ENCODE measurements around the gene PACS2.
"Not testable (repeated sequence)": the region's sequence is repeated elsewhere in the genome, so short reads cannot be mapped to it uniquely, and the experiment has no call there.

The PACS2 gene

GRCh38 chr14:105290621-105291346 lies 23.8 kb upstream of the PACS2 start:
- peak; percentile 39 for DNase-seq

DNA sequence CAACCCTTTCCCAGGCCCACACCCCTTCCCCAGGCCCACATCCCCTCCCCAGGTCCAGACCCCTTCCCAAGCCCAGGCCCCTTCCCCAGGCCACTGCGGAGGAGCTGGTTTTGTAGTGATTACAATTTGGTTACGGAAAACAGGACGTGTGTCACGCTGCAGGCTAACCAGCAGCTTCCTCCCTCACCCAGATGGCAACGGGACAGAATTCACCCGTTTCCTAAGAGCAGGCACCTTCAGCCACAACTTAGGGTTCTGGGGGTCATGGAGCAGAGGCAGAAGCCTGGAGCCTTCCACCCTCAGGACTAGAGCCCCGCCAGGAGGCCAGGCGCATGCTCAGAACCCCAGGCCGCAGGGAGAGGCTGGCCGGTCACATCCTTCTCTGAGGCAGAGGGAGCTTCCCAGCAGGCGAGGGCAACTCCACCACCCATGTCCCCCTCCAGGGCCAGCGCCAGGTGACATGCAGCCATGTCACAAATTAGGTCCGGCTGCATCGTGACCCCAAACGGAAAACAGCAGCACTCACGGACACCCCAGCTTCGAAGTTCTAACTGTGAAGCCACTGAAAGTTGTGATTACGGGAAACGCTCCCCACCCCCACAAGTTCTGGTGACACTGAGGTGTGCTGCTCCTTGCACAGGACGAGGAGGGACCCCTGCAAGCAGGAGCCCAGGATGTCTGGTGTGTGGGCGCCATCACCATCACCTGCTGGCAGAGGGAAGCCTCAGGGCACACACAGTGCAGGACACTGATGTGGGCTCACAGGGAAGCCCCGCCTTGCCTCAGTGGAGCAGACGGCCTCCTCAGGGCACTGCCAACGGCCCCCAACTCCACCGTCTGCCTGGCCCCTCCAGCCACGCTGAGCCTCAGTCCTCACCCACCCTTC lies 21.5 kb upstream of the PACS2 start:
- DNase-seq: peak; percentile 73

- peak; percentile 83 for DNase-seq
Observed at GRCh38 chr14:105294142-105294597, 20.4 kb upstream of the PACS2 start.

- not testable (repeated sequence) for DNase-seq
Observed at GRCh38 chr14:105297311-105297710, 17.2 kb upstream of the PACS2 start.

- DNase-seq: peak; percentile 28
Observed at GRCh38 chr14:105299654-105300541, 14.7 kb upstream of the PACS2 start.

DNA sequence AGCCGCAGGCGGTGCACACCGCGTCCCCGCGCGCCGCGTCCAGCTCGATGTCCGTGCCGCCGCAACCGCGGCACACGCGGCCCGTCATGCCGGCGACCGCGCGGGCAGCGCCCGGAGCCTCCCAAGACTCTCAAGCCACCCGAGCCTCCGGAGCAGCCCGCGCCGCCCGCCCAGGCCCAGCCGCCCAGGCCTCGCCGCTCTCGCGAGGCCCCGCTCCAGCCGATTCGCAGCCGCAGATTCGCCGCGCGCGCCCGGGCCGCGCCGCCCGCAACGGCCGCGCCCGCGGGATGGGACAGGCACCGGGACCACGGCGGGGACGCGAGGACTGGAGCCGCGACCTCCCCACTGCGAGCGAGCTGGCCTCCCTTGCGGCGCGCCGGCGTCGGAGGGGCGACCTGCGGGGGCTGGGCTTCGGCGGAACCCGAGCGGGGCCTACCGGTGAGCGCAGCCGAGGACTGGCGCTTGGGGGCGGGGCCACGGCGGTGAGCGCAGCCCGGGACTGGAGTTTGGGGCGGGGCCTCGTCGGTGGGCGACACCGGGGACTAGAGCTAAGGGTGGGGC lies 13.9 kb upstream of the PACS2 start, which contains the start of gene BRF1:
Gene BRF1 (minus strand): TSS at position 460 of the 561 bp plus-strand sequence. CDS start 372 bp downstream, at position 88.
- peak; percentile 97 for DNase-seq

DNA sequence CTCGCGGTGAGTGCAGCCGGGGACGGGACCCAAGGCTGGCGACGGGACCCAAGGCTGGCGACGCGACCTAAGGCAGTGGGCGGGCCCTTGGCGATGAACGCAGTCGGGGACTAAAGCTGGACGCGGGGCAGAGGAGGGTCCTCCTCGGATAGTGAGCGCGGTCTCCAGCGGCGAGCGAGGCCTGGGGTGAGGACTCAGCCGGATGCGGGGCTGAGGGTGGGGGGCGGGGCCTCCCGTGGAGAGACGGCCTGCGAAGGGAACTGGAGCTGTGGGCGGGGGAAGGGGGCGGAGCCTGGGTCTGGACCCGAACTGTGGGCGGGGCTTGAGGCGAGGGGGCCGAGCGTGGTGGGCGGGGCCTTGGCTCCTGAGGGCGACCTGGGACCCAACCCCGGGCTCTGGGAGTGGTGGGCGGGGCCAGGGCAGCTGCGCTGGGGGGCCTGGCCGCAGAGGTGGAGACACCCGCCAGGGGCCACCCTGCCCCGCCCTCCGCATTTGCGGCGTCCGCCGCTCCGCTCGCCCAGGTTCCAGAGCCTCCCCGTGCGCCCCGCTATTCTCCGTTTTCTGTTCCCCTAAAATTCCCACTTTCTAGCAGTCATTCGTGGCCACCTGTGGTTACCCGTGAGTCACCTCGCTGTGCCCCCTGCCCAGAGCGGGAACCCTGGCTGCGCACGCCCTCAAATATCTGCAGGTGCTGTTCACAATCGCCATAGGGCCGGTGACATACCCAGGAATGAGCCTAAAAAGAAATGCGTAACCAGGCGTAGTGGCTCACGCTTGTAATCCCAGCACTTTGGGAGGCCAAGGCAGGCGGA lies 13.2 kb upstream of the PACS2 start:
- DNase-seq: peak; percentile 99

GRCh38 chr14:105301915-105302249 lies 12.7 kb upstream of the PACS2 start:
- not testable (repeated sequence) for DNase-seq

- no peak for DNase-seq
Observed at GRCh38 chr14:105303949-105304348, 10.6 kb upstream of the PACS2 start.

DNA sequence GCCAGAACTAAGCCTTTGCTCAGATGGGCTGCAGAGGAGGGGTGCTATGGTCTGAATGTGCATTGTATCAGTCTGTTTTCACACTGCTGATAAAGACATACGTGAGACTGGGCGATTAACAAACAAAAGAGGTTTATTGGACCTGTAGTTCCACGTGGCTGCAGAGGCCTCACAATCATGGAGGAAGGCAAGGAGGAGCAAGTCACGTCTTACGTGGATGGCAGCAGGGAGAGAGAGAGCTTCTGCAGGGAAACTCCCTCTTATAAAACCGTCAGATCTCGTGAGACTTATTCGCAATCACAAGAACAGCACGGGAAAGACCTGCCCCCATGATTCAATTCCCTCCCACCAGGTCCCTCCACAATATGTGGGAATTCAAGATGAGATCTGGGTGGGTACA lies 10.0 kb upstream of the PACS2 start:
- no peak for DNase-seq

DNA sequence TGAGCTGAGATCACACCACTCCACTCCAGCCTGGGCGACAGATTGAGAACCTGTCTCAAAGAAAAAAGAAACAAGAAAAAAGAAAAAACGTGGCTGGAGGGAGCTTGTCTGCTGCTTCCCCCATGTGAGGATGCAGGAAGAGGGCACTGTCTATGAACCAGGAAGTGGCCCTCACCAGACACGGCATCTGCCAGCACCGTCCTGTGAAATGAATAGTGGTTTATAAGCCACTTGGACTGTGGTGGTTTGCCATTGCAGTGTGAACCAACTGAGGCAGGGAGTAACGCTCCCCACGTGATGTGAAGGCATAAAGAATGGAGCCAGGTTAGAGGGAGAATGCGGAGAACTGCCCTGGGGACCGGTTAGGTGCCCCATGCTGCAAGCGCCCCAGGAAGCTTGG lies 9.2 kb upstream of the PACS2 start:
- peak; percentile 21 for DNase-seq

DNA sequence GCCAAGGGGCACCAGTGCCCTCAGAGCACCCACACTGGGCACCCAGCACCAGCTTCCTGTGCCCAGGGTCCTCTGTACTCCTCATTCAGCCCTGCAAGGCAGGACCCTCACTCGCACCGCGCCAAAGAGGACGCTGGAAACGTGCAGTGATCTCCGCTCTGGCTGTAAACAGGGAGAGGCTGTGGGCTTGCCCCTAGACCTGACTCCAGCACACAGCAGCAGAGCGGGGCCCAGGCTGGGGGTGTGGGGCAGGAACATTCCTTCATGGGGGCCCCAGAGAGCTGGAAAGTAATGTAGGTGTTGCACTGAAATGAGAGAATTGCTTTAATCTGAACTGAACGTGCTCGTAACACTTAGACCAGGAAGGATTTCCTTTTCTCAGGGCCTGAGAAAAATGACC lies 8.8 kb upstream of the PACS2 start:
- no peak for DNase-seq

- DNase-seq: no peak
Observed at GRCh38 chr14:105307052-105307727, 7.4 kb upstream of the PACS2 start.

GRCh38 chr14:105309371-105309770 lies 5.2 kb upstream of the PACS2 start:
- no peak for DNase-seq

DNA sequence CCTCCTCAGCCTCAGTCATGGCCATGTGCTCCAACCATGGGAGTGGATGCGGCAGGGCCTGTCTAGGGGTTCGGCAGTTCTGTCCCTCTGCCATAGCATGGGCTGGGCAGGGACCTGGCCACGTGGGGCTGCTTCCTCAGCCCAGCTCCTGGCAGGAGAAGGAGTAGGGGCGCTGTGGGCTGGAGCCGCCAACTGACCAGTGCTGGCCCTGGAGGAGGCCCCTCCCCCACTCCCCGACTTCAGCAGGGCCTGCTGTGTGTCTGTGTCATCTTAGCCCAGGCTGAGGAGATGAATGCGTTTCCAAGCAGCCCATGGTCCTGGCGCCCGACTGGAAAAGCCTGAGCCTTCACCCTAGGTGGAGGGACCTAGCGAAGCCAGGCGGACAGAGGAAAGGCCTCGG lies 2.7 kb upstream of the PACS2 start:
- no peak for DNase-seq

DNA sequence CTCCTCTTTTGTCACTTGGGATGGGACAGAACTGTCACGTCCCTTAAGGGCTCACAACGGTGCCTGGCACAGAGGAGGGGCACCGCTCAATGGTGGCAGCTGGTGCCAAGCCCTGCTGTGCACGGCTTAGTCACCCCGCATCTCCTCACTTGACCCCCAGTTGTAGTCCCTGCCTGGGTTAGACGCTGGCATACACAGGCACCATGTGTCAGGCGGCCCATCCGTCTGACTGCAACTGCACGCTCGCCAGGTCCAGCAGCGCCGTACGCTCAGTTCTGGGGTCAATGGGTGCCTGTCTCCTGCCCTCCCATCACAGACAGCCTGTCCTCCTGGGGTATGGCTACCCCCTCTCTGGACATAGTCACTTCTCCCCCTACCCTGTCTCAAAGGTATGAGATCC lies 1.6 kb upstream of the PACS2 start:
- DNase-seq: no peak

DNA sequence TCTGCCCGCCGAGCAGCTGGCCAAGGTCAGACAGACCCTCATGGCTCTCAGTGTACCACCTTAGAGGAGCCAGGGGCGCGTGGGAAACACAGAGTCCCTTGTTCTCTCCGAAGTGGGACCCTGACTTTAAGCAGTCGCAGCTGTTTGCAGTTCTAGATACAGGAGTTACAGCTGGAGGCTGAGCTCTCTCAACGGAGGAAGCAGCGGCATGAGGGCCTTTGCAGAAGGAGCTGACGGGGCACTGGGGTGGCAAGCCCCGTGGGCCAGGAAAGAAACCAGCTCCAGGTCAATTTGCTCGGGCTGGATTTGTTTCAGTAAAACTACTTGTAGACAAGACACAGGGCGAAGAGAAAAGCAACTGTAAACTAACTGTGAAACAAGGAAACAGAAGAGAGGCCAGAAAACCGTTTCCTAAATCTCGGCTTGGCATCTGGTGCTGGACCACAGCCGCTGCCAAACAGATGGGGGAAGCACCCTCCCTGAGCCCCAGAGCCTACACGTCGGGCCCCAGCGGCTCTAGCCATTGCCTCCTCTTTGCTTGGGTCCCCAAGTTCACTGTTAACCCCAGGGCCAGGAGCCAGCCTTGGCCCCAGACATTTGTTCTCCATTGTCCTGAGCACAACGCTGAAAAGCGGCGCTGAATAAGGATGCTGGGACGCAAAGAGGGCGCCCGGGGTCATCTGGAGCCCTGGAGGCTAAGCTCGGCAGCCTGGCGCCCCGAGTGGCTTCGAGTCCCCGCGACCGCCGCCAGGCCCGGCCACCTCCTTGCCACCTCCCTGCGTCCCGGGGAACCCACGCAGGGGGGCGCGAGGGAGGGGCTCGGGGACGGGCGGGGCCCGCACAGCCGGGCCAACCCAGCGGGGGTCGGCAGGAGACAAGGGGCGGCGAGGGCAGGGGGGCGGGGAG lies 914 bp upstream of the PACS2 start:
- DNase-seq: peak; percentile 13

DNA sequence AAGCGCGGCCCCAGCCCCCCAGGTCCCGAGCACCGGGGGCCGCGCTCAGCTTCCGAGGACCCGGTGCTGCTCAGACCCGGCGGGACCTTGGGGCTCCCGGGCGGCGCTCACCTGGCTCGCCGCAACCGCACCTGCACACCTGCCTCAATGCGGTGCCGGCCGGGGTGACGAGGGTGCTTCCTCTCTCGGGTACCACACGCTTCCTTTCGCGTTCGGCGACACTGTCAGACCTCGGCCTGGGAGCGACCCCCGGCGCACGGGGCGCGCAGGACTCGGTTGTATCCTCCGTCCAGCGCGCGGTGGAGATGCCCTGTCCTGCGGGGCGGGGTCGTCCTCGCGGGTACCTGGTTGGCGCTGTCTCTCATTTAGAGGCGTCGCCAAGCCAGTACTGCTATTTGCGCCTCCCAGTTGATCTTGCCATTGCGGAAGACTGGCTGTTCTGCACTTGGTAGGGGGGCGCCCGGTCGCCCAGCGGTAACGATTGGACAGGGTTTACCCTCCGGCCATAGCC lies 718 bp downstream of the PACS2 start:
- peak; percentile 27 for DNase-seq

DNA sequence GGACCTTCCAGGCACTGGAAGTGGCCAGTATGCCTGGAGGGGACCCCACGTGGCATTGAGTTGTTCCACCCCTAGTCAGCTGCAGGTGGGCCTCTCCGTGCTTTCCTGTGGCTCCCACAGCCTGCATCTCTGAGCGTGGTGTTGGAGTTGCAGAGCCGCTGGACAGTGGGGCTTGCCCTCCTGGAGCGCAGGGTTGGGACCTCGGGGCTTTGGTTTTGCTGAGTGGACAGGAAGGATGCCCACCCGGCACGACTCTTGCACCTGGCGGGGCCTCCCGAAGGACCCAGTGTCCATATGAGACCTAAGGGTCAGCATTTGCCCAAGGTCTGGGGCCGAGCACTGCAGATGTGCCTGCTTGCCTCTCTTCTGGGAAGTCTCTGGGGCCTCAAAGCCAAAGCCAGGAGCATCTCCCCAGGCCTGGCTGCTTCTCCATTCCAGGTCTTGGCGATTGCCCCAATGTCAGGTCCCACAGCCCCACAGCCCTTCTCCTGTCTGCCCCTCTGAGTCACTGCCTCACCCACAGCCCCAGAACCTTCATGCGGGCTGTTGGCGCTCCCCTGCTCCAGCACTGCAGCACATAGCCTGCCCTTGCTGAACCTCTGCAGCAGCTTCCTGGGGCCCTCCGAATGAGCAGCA lies 1.5 kb downstream of the PACS2 start:
- DNase-seq: no peak
